Prostate gland (tissue), 2 donors: Measurements from ENCODE around the gene AUTS2. TPM values are rescaled to one million over a fixed set of nuclear protein-coding genes. Genes with fewer than 3 reads are reported as not detected.

Source experiments
- DNase-seq: peaks from one replicate; pipeline ENCODE4 v3.0.0-alpha.2; 2019; ENCODE audit warnings: low spot score
- H3K27ac ChIP-seq, 2 donors: fragments of 200-600 bp; sonication (generic); 2 replicates each; pipeline ENCODE4 v1.5.1; 2017 to 2019
- H3K27me3 ChIP-seq: fragments of 200-600 bp; sonication (generic); replicated peaks from 2 replicates; pipeline ENCODE4 v1.5.1; 2019; ENCODE audit not compliant: insufficient read depth
- H3K36me3 ChIP-seq, 2 donors: fragments of 200-600 bp; sonication (generic); 1 replicate in 1 of 2; 2 replicates in 1 of 2; pipeline versions ENCODE4 v1.5.1 to v1.8.1; 2017 to 2019
- H3K4me1 ChIP-seq: fragments of 200-600 bp; sonication (generic); replicated peaks from 2 replicates; pipeline ENCODE4 v1.5.1; 2019
- H3K4me3 ChIP-seq, 2 donors: fragments of 200-600 bp; sonication (generic); 2 replicates each; pipeline ENCODE4 v1.5.1; 2017 to 2019
- H3K9me3 ChIP-seq: fragments of 200-600 bp; sonication (generic); 2 replicates; pipeline ENCODE4 v1.5.1; 2017
- POLR2A ChIP-seq: fragments of 450-650 bp; IDR thresholded peaks from one replicate; pipeline ENCODE4 v1.6.1; 2016; ENCODE audit warnings: antibody characterized with exemption, mild to moderate bottlenecking
- POLR2AphosphoS5 ChIP-seq: sonication (generic); formaldehyde crosslinking; IDR thresholded peaks from one replicate; pipeline ENCODE4 v1.6.1; 2017; ENCODE audit warnings: antibody characterized with exemption
- WGBS: methylation state at CpG from one replicate; pipeline ENCODE4 v1.1.5; 2018; 5-methylcytosine and 5-hydroxymethylcytosine counted together
- intact Hi-C: fragments of 100-400 bp; cut with DNase I; formaldehyde crosslinking; loops from one replicate; pipeline ENCODE4 v1.14.2; 2022
- total RNA-seq, 2 donors: library from RNA; depleted of rRNA; stranded (reverse); fragments of >200 nt; gene quantifications; one replicate each; pipeline ENCODE4 v1.1.0, GENCODE V29; 2016
- TF ChIP-seq, protein P1 (sequence below), 4 experiments: fragments of 200-600 bp in 2 of 4; fragments of 450-650 bp in 2 of 4; sonication (generic) in 2 of 4; IDR thresholded peaks; 1 replicate in 3 of 4; 2 replicates in 1 of 4; pipeline ENCODE4 v1.5.1; 2016 to 2019; ENCODE audit warnings: antibody characterized with exemption in 4 of 4, mild to moderate bottlenecking in 2 of 4, moderate library complexity in 2 of 4

AUTS2 gene
- total RNA-seq, 2 donors from 2014 or later: 25.0 to 55.2 TPM

DNA sequence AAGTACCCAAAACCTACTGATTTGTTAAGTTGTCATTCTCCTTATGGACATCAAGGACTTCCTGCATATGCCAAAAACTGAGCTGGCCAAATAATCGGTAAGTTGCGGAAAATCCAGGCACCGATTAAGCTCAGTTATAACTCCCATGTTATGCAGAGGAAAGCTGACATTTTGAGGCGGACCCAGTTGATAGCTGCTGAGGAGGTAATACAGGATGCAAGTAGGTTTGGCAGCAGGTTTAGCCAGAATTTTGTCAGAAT, 808.6 kb downstream of the AUTS2 start:
- 98% methylated on average over 4 of the region's 4 CpGs for WGBS
- Histone ChIP-seq H3K36me3 (no peaks in the 10 kb centered on the region), H3K4me3 (no peak overlapping the region), H3K9me3 (no peaks in the 10 kb centered on the region), H3K27ac (no peak overlapping the region), H3K4me1 (no peaks in the 10 kb centered on the region), H3K27me3 (no peaks in the 10 kb centered on the region)
- intact Hi-C loops: no loop called here
- TF ChIP-seq POLR2AphosphoS5 (no peak), POLR2A (no peak)
- DNase-seq: no peak

DNA sequence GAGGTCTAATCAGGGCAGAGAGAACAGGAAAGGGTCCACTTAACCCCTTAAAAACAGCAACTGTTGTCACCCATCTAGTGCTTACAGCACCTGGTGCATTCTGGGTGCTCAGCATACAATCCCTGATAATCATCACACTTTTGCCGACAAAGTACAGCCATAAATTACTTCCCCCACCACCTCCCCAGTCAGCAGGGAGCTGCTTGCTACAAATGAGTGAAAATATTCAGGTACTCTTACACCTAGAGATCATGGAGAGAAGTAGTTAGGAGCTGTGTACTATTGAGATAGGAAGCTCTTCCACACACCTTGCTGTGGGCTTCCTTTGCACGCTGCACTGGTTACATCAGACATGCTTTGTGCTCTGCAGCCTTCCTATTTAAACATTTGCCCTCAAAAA, 810.2 kb downstream of the AUTS2 start:
- Histone ChIP-seq H3K4me1 (no peaks in the 10 kb centered on the region), H3K36me3 (no peaks in the 10 kb centered on the region), H3K27me3 (no peaks in the 10 kb centered on the region), H3K27ac (no peak overlapping the region), H3K4me3 (no peak overlapping the region), H3K9me3 (no peaks in the 10 kb centered on the region)
- TF ChIP-seq, protein P1, sequence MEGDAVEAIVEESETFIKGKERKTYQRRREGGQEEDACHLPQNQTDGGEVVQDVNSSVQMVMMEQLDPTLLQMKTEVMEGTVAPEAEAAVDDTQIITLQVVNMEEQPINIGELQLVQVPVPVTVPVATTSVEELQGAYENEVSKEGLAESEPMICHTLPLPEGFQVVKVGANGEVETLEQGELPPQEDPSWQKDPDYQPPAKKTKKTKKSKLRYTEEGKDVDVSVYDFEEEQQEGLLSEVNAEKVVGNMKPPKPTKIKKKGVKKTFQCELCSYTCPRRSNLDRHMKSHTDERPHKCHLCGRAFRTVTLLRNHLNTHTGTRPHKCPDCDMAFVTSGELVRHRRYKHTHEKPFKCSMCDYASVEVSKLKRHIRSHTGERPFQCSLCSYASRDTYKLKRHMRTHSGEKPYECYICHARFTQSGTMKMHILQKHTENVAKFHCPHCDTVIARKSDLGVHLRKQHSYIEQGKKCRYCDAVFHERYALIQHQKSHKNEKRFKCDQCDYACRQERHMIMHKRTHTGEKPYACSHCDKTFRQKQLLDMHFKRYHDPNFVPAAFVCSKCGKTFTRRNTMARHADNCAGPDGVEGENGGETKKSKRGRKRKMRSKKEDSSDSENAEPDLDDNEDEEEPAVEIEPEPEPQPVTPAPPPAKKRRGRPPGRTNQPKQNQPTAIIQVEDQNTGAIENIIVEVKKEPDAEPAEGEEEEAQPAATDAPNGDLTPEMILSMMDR (IDR thresholded peaks at IDR 0.05): no peak
- TF ChIP-seq POLR2AphosphoS5 (no peak), POLR2A (no peak)
- no peak for DNase-seq
- WGBS: 70% methylated on average over 2 of the region's 2 CpGs
- intact Hi-C loops: no loop called here

DNA sequence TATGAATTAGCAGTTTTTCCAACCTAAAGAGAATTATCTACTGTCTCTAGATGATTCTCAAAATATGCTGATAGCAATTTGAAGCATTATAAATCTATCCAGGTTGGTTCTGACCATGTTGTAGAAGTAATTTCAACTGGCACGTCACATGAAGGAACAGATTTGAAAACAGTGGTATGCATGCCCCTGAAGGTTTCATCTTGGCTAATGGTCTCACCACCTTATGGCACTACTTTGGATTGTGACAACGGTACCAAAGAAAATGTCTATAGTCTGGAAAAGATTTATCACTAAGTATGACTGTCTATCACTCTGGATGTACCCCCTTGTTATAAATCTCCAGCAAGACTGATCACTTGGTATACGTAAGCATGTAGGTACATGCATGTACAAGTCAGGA, 810.6 kb downstream of the AUTS2 start:
- Histone ChIP-seq H3K36me3 (no peaks in the 10 kb centered on the region), H3K9me3 (no peaks in the 10 kb centered on the region), H3K27me3 (no peaks in the 10 kb centered on the region), H3K4me1 (no peaks in the 10 kb centered on the region), H3K4me3 (no peak overlapping the region), H3K27ac (no peak overlapping the region)
- no peak for TF ChIP-seq POLR2A
- no peak for TF ChIP-seq POLR2AphosphoS5
- TF ChIP-seq, protein P1 (IDR thresholded peaks at IDR 0.05): no peak
- WGBS: 94% methylated on average over 3 of the region's 3 CpGs
- no peak for DNase-seq
- intact Hi-C loops: no loop called here

DNA sequence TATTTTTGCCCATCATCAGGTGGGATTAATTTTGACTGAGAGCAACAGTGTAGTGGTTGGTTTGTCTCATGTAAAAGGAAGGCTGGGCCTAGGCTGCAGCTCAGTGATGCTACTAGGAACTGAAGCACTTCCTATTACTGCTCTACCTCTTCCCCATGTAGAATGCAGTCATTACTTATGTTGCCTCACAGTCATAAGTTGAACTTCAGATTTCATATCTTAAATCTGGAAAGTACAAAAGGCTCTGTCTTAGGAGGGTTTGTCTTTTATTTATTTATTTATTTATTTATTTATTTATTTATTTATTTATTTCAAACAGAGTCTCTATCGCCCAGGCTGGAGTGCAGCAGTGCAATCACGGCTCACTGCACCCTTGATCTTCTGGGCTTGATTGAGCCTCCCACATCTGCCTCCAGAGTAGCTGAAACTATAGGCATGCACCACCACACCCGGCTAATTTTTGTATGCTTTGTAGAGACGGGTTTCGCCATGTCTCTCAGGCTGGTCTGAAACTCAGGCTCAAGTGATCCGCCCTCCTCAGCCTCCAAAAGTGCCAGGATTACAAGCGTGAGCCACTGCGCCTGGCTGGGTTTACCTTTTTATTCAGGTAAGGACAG, 812.0 kb downstream of the AUTS2 start:
- 90% methylated on average over 8 of the region's 8 CpGs for WGBS
- no peak for TF ChIP-seq POLR2A
- TF ChIP-seq, protein P1 (IDR thresholded peaks at IDR 0.05): no peak
- TF ChIP-seq POLR2AphosphoS5: no peak
- H3K4me3 ChIP-seq: no peak overlapping the region
- no peaks in the 10 kb centered on the region for H3K36me3 ChIP-seq
- intact Hi-C loops: no loop called here
- H3K4me1 ChIP-seq: no peaks in the 10 kb centered on the region
- H3K27me3 ChIP-seq: no peaks in the 10 kb centered on the region
- DNase-seq: no peak
- no peak overlapping the region for H3K27ac ChIP-seq
- H3K9me3 ChIP-seq: no peaks in the 10 kb centered on the region

DNA sequence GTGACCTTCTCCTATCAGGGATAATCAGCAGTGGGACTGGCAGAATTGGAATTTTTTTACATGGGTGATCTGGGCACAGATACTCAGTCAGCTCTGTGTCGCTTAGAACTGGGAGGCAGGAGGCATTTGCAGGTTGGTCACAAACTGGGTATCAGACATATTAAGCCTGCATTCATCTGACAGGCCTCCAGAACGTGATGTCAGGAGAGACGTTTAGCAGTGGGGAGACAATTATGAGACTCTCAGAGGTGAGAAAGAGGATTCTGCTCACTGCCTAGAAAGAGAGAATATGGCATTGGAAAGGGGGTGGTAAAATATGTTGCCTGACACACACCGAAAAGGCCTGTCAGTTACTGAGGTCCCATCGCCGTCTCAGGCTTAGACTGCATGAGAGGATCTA, 816.1 kb downstream of the AUTS2 start:
- intact Hi-C loops: no loop called here
- H3K27ac ChIP-seq: no peak overlapping the region
- no peak for DNase-seq
- no peaks in the 10 kb centered on the region for H3K4me1 ChIP-seq
- no peaks in the 10 kb centered on the region for H3K36me3 ChIP-seq
- H3K9me3 ChIP-seq: no peaks in the 10 kb centered on the region
- TF ChIP-seq POLR2A (no peak), POLR2AphosphoS5 (no peak)
- TF ChIP-seq, protein P1 (IDR thresholded peaks at IDR 0.05): no peak
- 92% methylated on average over 6 of the region's 6 CpGs for WGBS
- H3K4me3 ChIP-seq: no peak overlapping the region
- H3K27me3 ChIP-seq: no peaks in the 10 kb centered on the region
